ENCODE data around the gene SLC45A3. TPM values are rescaled to one million over a fixed set of nuclear protein-coding genes. Genes with fewer than 3 reads are reported as not detected.

SLC45A3 gene
- total RNA-seq, 1 experiment from 2014 or later = 3.0 TPM

- Histone ChIP-seq H3K4me1 (ENCODE audit: control insufficient read depth, insufficient read depth, low read length) (peaks cover 18% of the 10 kb centered on the region), H3K9me3 (ENCODE audit: control insufficient read depth, insufficient read depth, low read depth, low read length) (no peaks in the 10 kb centered on the region), H3K36me3 (ENCODE audit: control insufficient read depth, insufficient read depth, low read length) (peaks cover 4% of the 10 kb centered on the region; the same call in 1 of the 2 replicates), H3K27ac (ENCODE audit: low read length) (peak within 1 kb of the TSS; percentile 95), H3K27me3 (ENCODE audit: control insufficient read depth, insufficient read depth, low read length) (no peaks in the 10 kb centered on the region), H3K4me3 (ENCODE audit: low read depth in 2 of 2, low read length in 2 of 2) (peak within 1 kb of the TSS; percentile 84 to 94)
- POLR2A ChIA-PET = interaction anchor here (0.5 to 0.8 kb wide), 6 partner anchors 14 to 1021 kb away, joined by 3 to 16 read pairs (median 4); no protein-coding TSS in a partner anchor
- CTCF ChIA-PET = interaction anchor here (0.6 to 2.3 kb wide), 8 partner anchors 24 to 458 kb away, joined by 3 to 14 read pairs (median 6); no protein-coding TSS in a partner anchor
- BruUV-seq (replicated peaks) = TSS peak; percentile 95
- in situ Hi-C loops (cut with HindIII; ENCODE audit: low pct_unique_long_range_greater_than_20kb, low sequenced_read_pairs) = no loop called here
- DNase-seq (ENCODE audit: low read depth, low spot score) (peak; percentile 84), ATAC-seq (peak; percentile 98)
- TF ChIP-seq CTCF (IDR thresholded peaks at IDR 0.05) (peak; percentile 88), TCF7L2 (IDR thresholded peaks at IDR 0.05; ENCODE audit: low read depth, low read length) (0 out of 2 replicates have a peak, but pooled peaks have one; percentile 2), REST (IDR thresholded peaks at IDR 0.05; ENCODE audit: insufficient read depth in 1 of 2, low read depth in 2 of 2, low read length in 1 of 2) (no peak; a peak in 1 of 4 replicates), POLR2AphosphoS5 (IDR thresholded peaks at IDR 0.05; ENCODE audit: low read depth, low read length) (peak; percentile 88), SIN3A (IDR thresholded peaks at IDR 0.05; ENCODE audit: borderline replicate concordance, insufficient read depth, low read depth, low read length) (peak; percentile 62; the same call in 1 of the 2 replicates)
- intact Hi-C loops (cut with micrococcal nuclease; ENCODE audit: unreplicated experiment) = loop anchor here (2.0 kb wide), 2 partner anchors 41 to 103 kb away; no protein-coding TSS in a partner anchor
Measured at GRCh38 chr1:205631768-205632668, 48.3 kb downstream of the SLC45A3 start, which contains the start of gene ELK4. Gene ELK4 (minus strand): TSS chr1:205632011. CDS start chr1:205623882, 8,129 bp downstream.

GRCh38 chr1:205631010-205631767, 49.1 kb downstream of the SLC45A3 start:
- ChIA-PET POLR2A (interaction anchor here (0.6 kb wide), 1 partner anchor 75 kb away, joined by 5 read pairs; no protein-coding TSS in a partner anchor), CTCF (interaction anchor here (1.3 to 2.3 kb wide), 2 partner anchors 39 to 102 kb away, joined by 5 to 14 read pairs; no protein-coding TSS in a partner anchor)
- no TSS peak for BruUV-seq (replicated peaks)
- ATAC-seq = peak; percentile 88
- intact Hi-C loops (cut with micrococcal nuclease; ENCODE audit: unreplicated experiment) = no loop called here
- H3K9me3 ChIP-seq (ENCODE audit: control insufficient read depth, insufficient read depth, low read depth, low read length) = no peaks in the 10 kb centered on the region
- no peak for DNase-seq (ENCODE audit: low read depth, low spot score)
- peaks cover 4% of the 10 kb centered on the region; the same call in 1 of the 2 replicates for H3K36me3 ChIP-seq (ENCODE audit: control insufficient read depth, insufficient read depth, low read length)
- H3K27me3 ChIP-seq (ENCODE audit: control insufficient read depth, insufficient read depth, low read length) = no peaks in the 10 kb centered on the region
- peak overlapping the region; percentile 81 to 94 for H3K4me3 ChIP-seq (ENCODE audit: low read depth in 2 of 2, low read length in 2 of 2)
- peak overlapping the region; percentile 95 for H3K27ac ChIP-seq (ENCODE audit: low read length)
- in situ Hi-C loops (cut with HindIII; ENCODE audit: low pct_unique_long_range_greater_than_20kb, low sequenced_read_pairs) = no loop called here
- peak; percentile 74 for TF ChIP-seq POLR2AphosphoS5 (IDR thresholded peaks at IDR 0.05; ENCODE audit: low read depth, low read length)
- TF ChIP-seq REST (IDR thresholded peaks at IDR 0.05; ENCODE audit: insufficient read depth in 1 of 2, low read depth in 2 of 2, low read length in 1 of 2) = no peak
- TF ChIP-seq SIN3A (IDR thresholded peaks at IDR 0.05; ENCODE audit: borderline replicate concordance, insufficient read depth, low read depth, low read length) = peak; percentile 79; the same call in 1 of the 2 replicates
- peak; percentile 87 for TF ChIP-seq TCF7L2 (IDR thresholded peaks at IDR 0.05; ENCODE audit: low read depth, low read length)
- no peak for TF ChIP-seq CTCF (IDR thresholded peaks at IDR 0.05)
- peaks cover 18% of the 10 kb centered on the region for H3K4me1 ChIP-seq (ENCODE audit: control insufficient read depth, insufficient read depth, low read length)

Data from Panc1 (cell line).